Liver (tissue), 3 donors: Measurements from ENCODE around the gene KIF9.

ENCODE experiments used
- ATF3 ChIP-seq: IDR thresholded peaks from 2 replicates; pipeline ENCODE4 v1.6.1; 2016; ENCODE audit warnings: antibody characterized with exemption
- CTCF ChIP-seq: fragments of 150-350 bp; IDR thresholded peaks from 2 replicates; pipeline ENCODE4 v1.5.1; 2017; ENCODE audit warnings: improper control_type of control experiment, low read depth, low read length; ENCODE audit not compliant: missing input control
- FOXA1 ChIP-seq: IDR thresholded peaks from 2 replicates; pipeline ENCODE4 v1.6.1; 2016; ENCODE audit warnings: antibody characterized with exemption
- FOXA2 ChIP-seq: IDR thresholded peaks from 2 replicates; pipeline ENCODE4 v1.6.1; 2016; ENCODE audit warnings: antibody characterized with exemption
- GABPA ChIP-seq, 2 donors: IDR thresholded peaks in 1 of 2; conservative IDR thresholded peaks in 1 of 2; 2 replicates each; pipeline ENCODE4 v1.6.1; 2016; ENCODE audit warnings: antibody characterized with exemption in 2 of 2, mild to moderate bottlenecking in 1 of 2, moderate library complexity in 1 of 2
- HNF4A ChIP-seq, 2 donors: conservative IDR thresholded peaks; 2 replicates each; pipeline ENCODE4 v1.6.1; 2016; ENCODE audit warnings: antibody characterized with exemption in 2 of 2, mild to moderate bottlenecking in 2 of 2
- JUND ChIP-seq, 2 donors: IDR thresholded peaks; 2 replicates each; pipeline ENCODE4 v1.6.1; 2016; ENCODE audit warnings: antibody characterized with exemption in 2 of 2
- MAX ChIP-seq: IDR thresholded peaks from 2 replicates; pipeline ENCODE4 v1.6.1; 2016; ENCODE audit warnings: antibody characterized with exemption
- RAD21 ChIP-seq, 2 donors: IDR thresholded peaks; 2 replicates each; pipeline ENCODE4 v1.6.1; 2016; ENCODE audit warnings: antibody characterized with exemption in 2 of 2, mild to moderate bottlenecking in 2 of 2
- REST ChIP-seq: IDR thresholded peaks from 2 replicates; pipeline ENCODE4 v1.6.1; 2016; ENCODE audit warnings: antibody characterized with exemption, mild to moderate bottlenecking
- SP1 ChIP-seq: IDR thresholded peaks from 2 replicates; pipeline ENCODE4 v1.6.1; 2018; ENCODE audit warnings: antibody characterized with exemption, mild to moderate bottlenecking
- TAF1 ChIP-seq: conservative IDR thresholded peaks from 2 replicates; pipeline ENCODE4 v1.6.1; 2016; ENCODE audit warnings: antibody characterized with exemption, mild to moderate bottlenecking
- YY1 ChIP-seq: IDR thresholded peaks from 2 replicates; pipeline ENCODE4 v1.6.1; 2016; ENCODE audit warnings: antibody characterized with exemption, mild to moderate bottlenecking
- ZBTB33 ChIP-seq: IDR thresholded peaks from 2 replicates; pipeline ENCODE4 v1.6.1; 2016; ENCODE audit warnings: antibody characterized with exemption
- donor health status: healthy.
- donor health status: healthy.

GRCh38 chr3:47324278-47324865 lies 41.8 kb upstream of the KIF9 start:
- TF ChIP-seq TAF1 (no peak), REST (no peak), CTCF (peak; percentile 83), ATF3 (no peak), ZBTB33 (no peak), SP1 (no peak), JUND (IDR thresholded peaks at IDR 0.05) (no peak), MAX (no peak), GABPA (IDR thresholded peaks at IDR 0.05 in 1 of 2, conservative IDR thresholded peaks at IDR 0.05 in 1 of 2) (no peak), YY1 (no peak), RAD21 (IDR thresholded peaks at IDR 0.05) (peak; percentile 88 to 89), HNF4A (conservative IDR thresholded peaks at IDR 0.05) (no peak), FOXA2 (no peak), FOXA1 (no peak)
